DOHH2 (cell line): ENCODE measurements around the gene PRKCZ.

ENCODE experiments used
- H3F3A ChIP-seq: fragments of 200-600 bp; sonication (generic), shearing (Covaris generic); 2 replicates; pipeline ENCODE4 v1.6.0; 2016; ENCODE audit warnings: antibody characterized with exemption, mild to moderate bottlenecking; ENCODE audit not compliant: control insufficient read depth, insufficient read depth
- H3K27ac ChIP-seq: fragments of 200-600 bp; sonication (generic); 2 replicates; pipeline ENCODE4 v1.5.1; 2014; ENCODE audit warnings: low read depth, mild to moderate bottlenecking, low read length, moderate library complexity
- H3K27me3 ChIP-seq: fragments of 200-600 bp; sonication (generic); 2 replicates; pipeline ENCODE4 v1.6.1; 2014; ENCODE audit warnings: mild to moderate bottlenecking, low read length, mixed read lengths; ENCODE audit not compliant: control insufficient read depth
- H3K36me3 ChIP-seq: fragments of 200-600 bp; sonication (generic); 2 replicates; pipeline ENCODE4 v1.6.1; 2014; ENCODE audit warnings: mild to moderate bottlenecking, low read length, moderate library complexity, mixed read lengths; ENCODE audit not compliant: control insufficient read depth
- H3K4me1 ChIP-seq: fragments of 200-600 bp; sonication (generic); 2 replicates; pipeline ENCODE4 v1.6.1; 2014; ENCODE audit warnings: mild to moderate bottlenecking, low read length, mixed read lengths; ENCODE audit not compliant: control insufficient read depth
- H3K4me2 ChIP-seq: fragments of 200-600 bp; sonication (generic); 2 replicates; pipeline ENCODE4 v1.6.0; 2014; ENCODE audit warnings: mild to moderate bottlenecking, low read length, moderate library complexity
- H3K4me3 ChIP-seq: fragments of 200-600 bp; sonication (generic); 2 replicates; pipeline ENCODE4 v1.5.1; 2014; ENCODE audit warnings: mild to moderate bottlenecking, low read length, mixed read lengths
- H3K79me2 ChIP-seq: fragments of 200-600 bp; sonication (generic); 2 replicates; pipeline ENCODE4 v1.6.1; 2014; ENCODE audit warnings: mild to moderate bottlenecking, low read length, mixed read lengths; ENCODE audit not compliant: control insufficient read depth
- H3K9me2 ChIP-seq: fragments of 200-600 bp; sonication (generic); replicated peaks from 2 replicates; pipeline ENCODE4 v1.6.1; 2014; ENCODE audit warnings: mild to moderate bottlenecking, low read length, mixed read lengths; ENCODE audit not compliant: control insufficient read depth
- H3K9me3 ChIP-seq: fragments of 200-600 bp; sonication (generic); 2 replicates; pipeline ENCODE4 v1.6.1; 2014; ENCODE audit warnings: antibody characterized with exemption, low read length, mixed read lengths; ENCODE audit not compliant: control insufficient read depth, insufficient read depth
- H4K20me1 ChIP-seq: fragments of 200-600 bp; sonication (generic); 2 replicates; pipeline ENCODE4 v1.6.0; 2014; ENCODE audit warnings: low read depth, mild to moderate bottlenecking, antibody characterized with exemption, low read length, moderate library complexity; ENCODE audit not compliant: control insufficient read depth, insufficient read depth
- CTCF ChIP-seq: fragments of 200-600 bp; sonication (generic); IDR thresholded peaks from one replicate; pipeline ENCODE4 v1.5.1; 2014; ENCODE audit warnings: antibody characterized with exemption, mild to moderate bottlenecking, low read depth, low read length; ENCODE audit not compliant: poor library complexity, severe bottlenecking
- EZH2phosphoT487 ChIP-seq: fragments of 200-600 bp; sonication (generic); IDR thresholded peaks from 2 replicates; pipeline ENCODE4 v1.6.1; 2017; ENCODE audit warnings: borderline replicate concordance, mild to moderate bottlenecking, antibody characterized with exemption, low read length, moderate library complexity, mixed read lengths

PRKCZ gene

DNA sequence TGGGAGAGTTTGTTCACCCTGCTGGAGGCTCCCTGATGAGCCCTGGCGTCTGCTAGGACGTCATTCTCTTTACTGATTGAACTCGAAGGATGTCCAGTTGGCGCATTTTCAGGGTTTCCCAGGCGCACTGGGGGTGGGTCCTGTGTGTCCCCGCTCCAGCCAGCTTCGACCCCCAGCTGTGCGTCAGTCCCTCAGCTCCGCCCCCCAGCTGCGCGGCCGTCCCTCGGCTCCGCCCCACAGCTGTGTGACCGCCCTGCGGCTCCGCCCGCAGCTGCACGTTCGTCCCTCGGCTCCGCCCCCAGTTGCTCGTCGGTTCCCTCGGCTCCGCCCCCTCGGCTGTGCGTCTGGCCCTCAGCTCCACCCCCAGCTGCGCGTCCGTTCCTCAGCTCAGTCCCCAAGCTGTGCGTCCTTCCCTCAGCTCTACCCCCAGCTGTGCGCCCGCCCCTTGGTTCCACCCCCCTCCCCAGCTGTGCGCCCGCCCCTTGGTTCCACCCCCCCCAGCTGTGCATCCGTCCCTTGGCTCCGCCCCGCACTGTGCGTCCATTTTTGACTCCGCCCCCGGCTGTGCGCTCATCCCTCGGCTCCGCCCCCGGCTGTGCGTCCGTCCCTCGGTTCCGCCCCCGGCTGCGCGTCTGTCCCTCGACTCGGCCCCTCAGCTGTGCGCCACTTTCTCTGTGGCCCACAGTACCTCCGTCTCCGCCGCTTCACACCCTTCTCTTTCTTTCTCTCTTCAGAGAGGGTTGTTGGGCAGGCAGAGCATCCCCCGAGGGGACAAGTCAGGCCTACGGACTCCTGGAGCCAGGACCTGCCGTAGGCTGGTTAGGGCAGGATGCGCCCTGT lies 83.0 kb downstream of the PRKCZ start:
- Histone ChIP-seq H3K4me1 (peaks cover 12% of the 10 kb centered on the region), H3K27me3 (no peaks in the 10 kb centered on the region), H3K4me3 (peak overlapping the region; percentile 66), H3K27ac (no peak overlapping the region), H3K9me3 (no peaks in the 10 kb centered on the region), H4K20me1 (peaks cover 3% of the 10 kb centered on the region; the same call in 1 of the 2 replicates), H3K9me2 (no peaks in the 10 kb centered on the region), H3K79me2 (no peaks in the 10 kb centered on the region), H3F3A (no peaks in the 10 kb centered on the region), H3K4me2 (peak overlapping the region; percentile 82), H3K36me3 (no peaks in the 10 kb centered on the region)
- TF ChIP-seq CTCF, result no peak
- no peak for TF ChIP-seq EZH2phosphoT487

DNA sequence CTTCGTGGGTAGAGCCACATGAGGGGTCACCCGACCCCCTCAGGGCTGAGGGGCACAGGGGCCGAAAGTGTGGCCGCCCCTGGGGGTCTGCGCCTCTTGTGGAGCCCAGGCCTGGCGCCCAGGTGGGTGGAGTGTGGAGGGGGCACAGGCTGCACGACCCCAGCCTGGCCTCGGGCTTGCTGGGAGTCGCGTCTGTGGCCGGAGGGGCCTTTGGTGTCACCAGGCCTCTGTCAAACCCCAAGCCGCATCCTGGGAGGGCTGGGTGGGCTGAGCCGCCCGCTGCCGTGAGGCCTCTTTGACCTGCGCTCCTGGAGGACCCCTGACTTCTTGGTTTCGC lies 83.6 kb downstream of the PRKCZ start:
- Histone ChIP-seq H3K79me2 (no peaks in the 10 kb centered on the region), H3K4me1 (peaks cover 12% of the 10 kb centered on the region), H4K20me1 (peaks cover 3% of the 10 kb centered on the region; the same call in 1 of the 2 replicates), H3K4me2 (peak overlapping the region; percentile 82), H3K36me3 (no peaks in the 10 kb centered on the region), H3K27ac (no peak overlapping the region), H3K9me3 (no peaks in the 10 kb centered on the region), H3K9me2 (no peaks in the 10 kb centered on the region), H3F3A (no peaks in the 10 kb centered on the region), H3K4me3 (peak overlapping the region; percentile 66), H3K27me3 (no peaks in the 10 kb centered on the region)
- no peak for TF ChIP-seq CTCF
- TF ChIP-seq EZH2phosphoT487, result no peak

GRCh38 chr1:2134266-2134620 lies 84.0 kb downstream of the PRKCZ start:
- Histone ChIP-seq H3K9me2 (no peaks in the 10 kb centered on the region), H3K36me3 (no peaks in the 10 kb centered on the region), H3K4me1 (peaks cover 12% of the 10 kb centered on the region), H3F3A (no peaks in the 10 kb centered on the region), H3K79me2 (no peaks in the 10 kb centered on the region), H4K20me1 (peaks cover 3% of the 10 kb centered on the region; the same call in 1 of the 2 replicates), H3K4me3 (no peak overlapping the region), H3K9me3 (no peaks in the 10 kb centered on the region), H3K4me2 (no peak overlapping the region), H3K27ac (no peak overlapping the region), H3K27me3 (no peaks in the 10 kb centered on the region)
- no peak for TF ChIP-seq CTCF
- no peak for TF ChIP-seq EZH2phosphoT487
